Activated naive CD4-positive, alpha-beta T cell treated with Interleukin-2 at 50 U/mL for 16 hours (primary cell): ENCODE results near the gene USP8.
"Not testable (repeated sequence)": the region's sequence is repeated elsewhere in the genome, so short reads cannot be mapped to it uniquely, and the experiment has no call there.

Source experiments
- DNase-seq: peaks from one replicate; pipeline ENCODE4 v3.0.0-alpha.2; 2020

The USP8 gene

DNA sequence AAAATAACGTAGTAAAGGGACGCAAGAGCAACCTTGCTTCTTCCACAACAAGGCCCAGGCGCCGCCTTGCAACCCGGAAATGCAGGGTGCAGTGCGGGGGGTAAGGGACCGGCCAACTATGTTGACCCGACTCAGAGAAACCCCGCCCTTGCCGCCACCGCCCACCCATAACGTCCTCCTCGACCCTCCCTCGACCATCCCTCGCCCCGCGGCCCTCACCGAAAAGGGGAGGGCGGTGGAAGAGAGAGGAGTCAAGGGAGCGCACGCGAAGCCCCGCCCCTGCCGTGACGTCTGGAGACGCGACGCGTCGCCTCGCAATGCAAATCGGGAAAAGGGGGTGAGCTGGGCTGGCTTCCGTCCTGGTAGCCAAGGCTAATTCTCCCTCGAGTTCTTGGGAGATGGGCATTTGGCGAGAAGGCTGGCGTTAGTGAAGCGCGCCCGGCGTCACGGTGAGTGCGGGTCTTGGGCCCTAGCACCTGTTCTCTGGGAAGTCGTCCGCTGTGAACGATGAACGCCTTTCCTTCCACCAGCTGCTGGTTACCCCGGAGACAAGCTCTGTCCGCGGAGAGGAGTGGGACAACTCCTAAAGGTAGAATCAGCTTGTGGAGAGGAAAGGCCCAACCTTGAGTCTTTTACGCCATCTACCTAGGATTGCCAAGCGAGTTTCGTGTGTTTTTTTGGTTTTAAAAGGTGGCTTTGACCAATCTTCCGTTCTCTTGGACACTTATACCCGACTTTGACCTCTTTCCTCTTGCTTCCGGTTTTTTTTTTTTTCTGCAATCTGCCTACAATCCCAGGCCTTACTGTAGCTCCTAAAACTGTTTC, at the start of gene USP8:
TSS of gene USP8 (plus strand) at position 340 of the 825 bp plus-strand sequence. CDS start 14,669 bp downstream, outside the sequence.
- DNase-seq: peak; percentile 92

DNA sequence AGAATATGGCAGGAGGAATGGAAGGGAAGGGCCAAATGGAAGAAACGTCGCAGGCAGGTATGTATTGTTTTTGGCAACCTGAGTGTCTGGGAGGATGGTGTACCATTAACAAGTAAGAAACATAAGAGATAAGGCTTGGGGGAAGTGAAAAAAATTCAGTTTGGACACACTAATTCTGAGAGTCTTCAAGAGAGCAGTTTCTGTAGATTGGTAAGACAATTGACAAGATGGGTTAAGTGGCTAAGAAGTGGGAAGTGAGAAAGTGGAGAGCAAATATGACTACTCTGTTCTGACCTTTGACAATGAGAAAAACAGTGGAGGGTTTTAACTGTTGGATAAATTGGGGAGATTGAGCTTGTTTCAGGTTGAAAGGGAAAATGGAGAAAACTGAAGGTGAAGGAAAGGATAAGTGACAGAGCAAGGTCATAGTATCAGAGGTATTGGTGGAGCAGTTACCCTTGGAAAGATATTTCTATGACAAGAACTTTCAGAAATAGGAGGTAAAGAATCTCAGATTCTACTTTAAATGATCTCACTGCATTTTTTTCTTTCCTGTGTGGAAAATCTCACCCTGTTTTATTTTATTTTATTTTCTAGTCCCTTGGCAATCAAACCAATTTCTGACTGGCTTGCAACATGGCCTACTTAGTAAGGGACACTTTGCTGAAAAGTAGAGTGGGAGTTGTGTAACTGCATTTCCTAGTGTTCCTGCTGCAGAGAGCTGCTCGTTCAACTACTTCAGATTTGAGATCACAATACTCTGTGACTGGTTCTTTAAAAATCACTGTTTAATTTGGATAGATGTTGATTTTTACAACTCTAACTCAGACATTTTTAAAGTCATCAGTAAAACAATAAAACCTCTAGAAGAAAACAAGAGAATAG, 46.1 kb upstream of the USP8 start:
- DNase-seq: no peak

DNA sequence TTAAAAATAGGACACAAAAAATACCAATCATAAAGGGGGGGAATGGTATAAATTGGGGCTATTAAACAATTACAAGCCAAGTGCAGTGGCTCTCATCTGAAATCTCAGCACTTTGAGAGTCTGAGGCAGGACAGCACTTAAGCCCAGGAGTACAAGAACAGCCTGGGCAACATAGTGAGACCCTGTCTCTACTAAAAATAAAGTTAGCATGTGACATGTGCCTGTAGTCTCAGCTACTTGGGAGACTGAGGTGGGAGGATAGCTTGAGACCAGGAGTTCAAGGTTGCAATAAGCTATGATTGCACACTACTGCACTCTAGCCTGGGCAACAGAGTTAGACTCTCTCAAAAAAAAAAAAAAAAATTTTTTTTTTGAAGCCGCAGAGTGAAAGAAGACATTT, 45.4 kb upstream of the USP8 start:
- no peak for DNase-seq

DNA sequence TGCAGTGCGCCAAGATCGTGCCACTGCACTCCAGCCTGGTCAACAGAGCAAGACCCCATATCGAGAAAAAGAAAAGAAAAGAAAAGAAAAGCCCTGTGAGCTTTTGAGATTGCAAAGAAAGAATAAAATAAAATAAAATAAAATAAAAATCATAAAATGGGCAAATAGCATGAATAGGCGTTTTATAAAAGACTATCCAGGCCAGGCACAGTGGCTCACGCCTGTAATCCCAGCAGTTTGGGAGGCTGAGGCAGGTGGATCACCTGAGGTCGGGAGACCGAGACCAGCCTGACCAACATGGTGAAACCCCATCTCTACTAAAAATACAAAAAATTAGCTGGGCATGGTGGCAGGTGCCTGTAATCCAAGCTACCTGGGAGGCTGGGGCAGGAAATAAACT, 44.8 kb upstream of the USP8 start:
- DNase-seq: not testable (repeated sequence)

DNA sequence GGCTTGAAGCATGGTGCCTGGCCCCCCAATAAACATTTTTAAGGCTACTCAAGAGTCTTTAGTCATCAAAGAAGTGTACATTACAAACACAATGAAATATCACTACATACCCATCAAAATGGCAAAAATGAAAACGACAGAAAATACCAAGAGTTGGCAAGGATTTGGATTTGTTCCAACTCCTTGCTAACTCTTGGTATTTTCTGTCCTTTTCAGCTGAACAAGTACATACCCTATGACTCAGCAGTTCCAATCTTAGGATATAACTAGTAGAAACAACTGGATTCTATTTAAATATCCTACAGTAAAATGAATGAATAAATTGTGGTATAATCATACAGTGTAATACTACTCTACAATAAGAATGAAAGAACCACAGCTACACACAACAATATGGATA, 44.1 kb upstream of the USP8 start:
- DNase-seq: no peak

DNA sequence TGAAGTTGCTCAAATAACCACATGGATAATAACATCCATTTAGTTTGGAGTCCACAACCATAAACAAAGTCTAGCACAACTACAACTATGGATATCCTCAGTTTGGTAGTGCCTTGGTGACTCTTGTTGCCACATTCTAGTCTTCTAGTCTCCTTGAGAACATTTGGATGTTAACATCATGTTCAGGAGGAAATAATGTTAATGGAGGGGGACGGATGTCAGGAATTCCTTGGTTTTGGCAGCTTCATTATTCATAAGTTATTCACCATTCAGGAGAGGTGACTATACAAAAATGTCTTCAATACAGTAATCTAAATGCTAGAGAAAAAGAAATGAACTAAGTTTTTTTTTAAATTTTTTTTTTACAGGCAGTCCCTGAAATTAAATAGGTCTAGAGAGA, 42.8 kb upstream of the USP8 start:
- DNase-seq: no peak

DNA sequence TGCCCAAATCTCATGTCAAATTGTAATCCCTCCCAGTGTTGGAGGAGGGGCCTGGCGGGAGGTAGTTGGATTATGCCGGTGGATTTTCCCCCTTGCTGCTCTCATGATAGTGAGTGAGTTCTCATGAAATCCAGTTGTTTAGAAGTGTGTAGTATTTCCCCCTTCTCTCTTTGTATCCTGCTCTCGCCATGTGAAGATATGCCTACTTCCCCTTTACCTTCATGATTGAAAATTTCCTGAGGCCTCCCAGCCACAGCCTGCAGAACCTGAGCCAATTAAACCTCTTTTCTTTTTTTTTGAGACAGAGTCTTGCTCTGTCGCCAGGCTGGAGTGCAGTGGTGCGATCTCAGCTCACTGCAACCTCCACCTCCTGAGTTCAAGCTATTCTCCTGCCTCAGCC, 41.8 kb upstream of the USP8 start:
- not testable (repeated sequence) for DNase-seq

DNA sequence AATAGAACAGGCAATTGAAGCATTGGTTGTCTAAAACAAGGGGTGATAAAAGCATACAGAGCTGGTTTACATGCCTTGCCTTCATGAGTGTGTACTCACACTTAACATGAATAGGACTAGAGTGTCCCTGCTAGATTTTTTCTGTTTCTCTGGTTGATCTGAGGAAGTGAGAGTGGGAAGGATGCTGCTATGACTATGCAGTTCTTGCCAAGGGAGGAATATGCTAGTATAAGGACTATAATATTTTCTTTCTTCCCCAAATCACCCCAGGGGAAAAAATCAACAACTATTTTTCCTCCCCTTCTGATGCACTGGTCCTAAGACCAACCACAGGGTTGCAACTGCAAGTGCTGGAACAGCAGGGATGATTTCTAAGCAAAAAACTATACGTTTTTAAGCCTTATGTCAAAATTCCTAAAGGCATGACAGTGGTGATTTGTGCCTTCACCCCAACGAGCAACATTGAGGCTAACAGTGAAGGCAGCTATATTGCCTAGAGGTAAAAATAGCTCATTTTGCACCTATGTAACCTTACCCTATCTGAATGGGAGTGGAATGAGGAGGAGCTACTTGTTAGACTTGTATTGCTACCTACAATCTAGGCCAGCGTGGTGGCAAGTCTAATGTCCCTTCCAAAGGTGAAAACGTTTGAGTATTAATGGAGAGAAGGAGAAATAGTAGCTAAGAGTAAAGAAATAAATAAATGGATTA, 33.5 kb upstream of the USP8 start:
- DNase-seq: no peak

DNA sequence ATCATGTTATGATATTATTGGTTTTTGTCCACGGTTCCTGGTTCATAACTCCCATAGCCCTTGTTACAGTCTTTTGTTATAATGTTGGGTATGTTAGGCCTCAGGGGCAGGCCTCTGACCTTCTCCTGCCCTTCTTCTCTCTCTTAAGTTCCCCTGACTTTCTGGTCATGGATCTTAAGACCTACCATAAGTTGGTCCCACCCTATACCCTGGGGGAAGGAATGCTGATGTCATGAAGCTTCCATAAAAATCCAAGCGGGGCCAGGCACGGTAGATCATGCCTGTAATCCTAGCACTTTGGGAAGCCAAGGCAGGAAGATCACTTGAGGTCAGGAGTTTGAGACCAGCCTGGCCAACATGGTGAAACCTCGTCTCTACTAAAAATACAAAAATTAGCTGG, 32.6 kb upstream of the USP8 start:
- not testable (repeated sequence) for DNase-seq

DNA sequence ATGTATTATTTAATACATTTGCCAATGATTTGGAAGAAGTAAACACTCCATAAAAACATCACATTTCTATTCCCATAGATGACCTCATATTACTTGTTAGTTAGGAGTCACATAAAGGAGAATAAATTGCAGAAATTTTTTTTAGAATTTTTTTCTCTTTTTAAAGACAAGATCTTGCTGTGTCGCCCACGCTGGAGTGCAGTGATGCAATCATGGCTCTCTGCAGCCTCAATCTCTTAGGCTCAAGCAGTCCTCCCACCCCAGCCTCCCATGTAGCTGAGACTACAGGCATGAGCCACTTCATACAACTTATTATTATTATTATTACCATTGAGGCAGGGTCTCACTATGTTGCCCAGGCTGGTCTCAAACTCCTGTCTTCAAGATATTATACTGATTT, 12.3 kb upstream of the USP8 start:
- DNase-seq: no peak

DNA sequence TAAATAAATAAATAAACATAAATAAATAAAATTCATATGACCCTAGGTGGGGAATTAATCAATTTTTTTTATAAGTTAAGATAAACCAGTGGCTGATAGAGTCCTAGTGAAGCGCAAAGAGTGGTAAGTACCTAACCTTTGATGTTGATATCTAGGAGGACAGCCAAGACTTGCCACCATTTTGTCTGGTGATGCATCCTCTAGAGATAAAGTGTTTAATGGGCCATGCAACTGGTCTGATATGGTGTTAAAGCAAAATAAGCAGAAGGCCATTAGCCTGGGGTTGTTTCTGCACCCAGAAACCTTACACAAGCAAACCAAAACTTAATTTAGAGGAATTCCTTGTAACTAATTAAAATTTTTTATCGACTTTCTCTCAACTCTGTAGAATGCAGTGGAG, 9.6 kb upstream of the USP8 start:
- DNase-seq: no peak

DNA sequence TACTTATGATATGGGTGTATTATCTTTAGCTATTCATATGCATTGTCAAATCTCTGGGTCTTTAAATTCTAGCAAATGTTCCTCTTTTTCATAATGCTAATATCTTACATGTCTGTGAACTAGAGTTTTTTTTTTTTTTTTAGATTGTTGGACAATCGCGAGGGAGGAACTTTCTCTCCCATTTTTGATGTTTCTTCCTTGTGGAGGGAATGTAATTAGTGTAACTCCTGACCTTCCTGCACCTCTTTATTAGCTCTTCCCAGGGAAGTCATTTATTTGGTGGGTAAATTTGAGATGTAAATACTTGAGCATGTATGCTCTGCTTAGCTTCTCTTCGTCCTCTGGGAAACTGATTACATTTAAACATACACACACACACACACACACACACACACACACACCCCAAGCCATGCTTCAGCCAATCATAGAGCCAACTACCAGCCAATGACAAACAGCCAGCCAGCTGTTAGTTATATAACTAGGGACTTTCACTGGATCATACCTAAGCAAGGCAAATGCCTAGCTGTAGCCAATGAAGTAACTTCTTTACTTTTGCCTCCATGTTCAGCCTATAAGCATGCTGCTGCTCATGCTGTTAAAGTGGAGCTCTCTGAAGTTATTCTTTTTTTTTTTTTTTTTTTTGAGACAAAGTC, 8.3 kb upstream of the USP8 start:
- no peak for DNase-seq

DNA sequence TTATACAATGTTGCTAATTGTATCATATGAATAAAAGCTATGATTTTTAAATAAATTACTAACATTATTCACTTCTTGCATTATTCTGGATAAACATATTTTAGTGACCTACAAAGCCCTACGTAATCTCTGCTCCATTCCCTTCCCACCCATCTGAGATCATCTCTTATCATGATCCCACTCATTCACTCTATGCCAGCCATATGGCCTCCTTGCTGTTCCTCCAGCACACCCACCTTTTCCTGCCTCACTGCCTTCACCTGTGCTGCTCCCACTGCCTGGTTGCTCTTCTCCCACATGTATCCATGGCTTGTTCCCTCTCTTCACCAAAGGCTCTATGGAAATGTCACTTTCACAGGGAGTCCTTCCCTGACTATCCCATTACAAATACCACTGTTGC, 7.3 kb upstream of the USP8 start:
- no peak for DNase-seq

DNA sequence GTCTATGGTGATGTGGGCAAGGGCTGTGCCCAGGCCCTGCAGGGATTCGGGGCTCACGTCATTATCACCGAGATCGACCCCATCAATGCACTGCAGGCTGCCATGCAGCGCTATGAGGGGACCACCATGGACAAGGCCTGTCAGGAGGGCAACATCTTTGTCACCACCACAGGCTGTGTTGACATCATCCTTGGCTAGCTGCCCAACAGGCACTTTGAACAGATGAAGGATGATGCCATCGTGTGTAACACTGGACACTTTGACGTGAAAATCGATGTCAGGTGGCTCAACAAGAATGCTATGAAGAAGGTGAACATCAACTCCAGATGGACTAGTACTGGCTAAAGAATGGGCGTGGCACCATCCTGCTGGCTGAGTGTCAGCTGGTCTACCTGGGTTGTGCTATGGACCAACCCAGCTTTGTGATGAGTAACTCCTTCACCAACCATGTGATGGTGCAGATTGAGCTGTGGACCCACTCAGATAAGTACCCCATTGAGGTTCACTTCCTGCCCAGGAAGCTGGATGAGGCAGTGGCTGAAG, 6.1 kb upstream of the USP8 start:
- DNase-seq: no peak

DNA sequence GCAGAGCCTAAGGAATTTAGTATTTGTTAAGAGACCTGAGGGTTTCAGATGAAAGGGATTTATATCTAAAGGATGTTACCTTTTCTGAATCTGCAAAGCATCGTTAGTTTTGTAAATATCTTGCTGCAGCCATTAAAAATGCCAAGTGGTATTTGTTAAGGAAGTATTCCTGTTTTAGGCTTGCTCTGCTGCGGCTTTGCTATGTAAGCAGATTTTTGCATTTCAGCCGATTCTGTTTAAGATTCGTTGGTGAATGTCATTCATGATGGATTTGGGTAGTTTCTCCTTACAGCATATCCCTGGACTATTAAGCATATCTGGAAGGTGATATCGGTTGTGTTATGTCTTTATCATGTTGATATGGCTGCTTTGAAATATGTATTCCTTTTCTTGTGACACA, 1.0 kb downstream of the USP8 start:
- no peak for DNase-seq

DNA sequence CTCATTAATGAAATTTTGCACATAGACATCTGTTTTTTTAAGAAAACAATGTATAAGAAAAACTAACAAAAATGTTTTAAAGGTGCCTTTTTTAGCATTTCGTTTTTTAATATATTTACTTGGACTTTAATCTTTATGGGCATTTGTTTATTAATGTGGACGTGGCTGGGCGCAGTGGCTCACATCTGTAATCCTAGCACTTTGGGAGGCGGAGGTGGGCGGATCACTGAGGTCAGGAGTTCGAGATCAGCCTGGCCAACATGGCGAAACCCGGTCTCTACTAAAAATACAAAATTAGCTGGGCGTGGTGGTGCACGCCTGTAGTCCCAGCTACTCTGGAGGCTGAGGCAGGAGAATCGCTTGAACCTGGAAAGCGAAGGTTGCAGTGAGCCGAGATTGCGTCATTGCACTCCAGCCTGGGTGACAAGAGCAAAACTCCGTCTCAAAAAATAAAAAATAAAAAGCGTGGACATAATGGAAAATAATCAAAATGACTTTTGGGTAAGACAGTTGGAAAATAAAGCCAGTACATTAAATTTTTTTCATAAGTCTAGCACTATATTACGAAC, 1.6 kb downstream of the USP8 start:
- not testable (repeated sequence) for DNase-seq

DNA sequence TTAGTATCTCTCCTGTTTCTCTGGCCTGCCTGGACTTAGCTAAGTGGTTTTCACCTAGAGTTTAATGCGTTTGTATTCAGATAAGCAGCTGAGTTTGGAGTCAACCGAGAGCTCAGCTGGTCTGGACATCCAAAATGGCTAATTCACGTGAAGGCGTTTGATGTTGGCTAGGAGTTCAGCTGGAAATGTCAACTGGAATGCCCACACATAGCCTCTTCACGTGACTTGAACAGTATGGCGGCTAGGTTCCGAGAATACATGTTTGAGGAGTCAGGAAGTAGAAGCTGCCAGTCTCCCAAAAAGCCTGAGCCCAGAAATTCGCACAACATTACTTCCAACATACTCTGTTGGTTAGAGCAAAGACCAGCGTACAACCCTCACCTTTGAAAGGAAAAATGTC, 2.2 kb downstream of the USP8 start:
- no peak for DNase-seq

DNA sequence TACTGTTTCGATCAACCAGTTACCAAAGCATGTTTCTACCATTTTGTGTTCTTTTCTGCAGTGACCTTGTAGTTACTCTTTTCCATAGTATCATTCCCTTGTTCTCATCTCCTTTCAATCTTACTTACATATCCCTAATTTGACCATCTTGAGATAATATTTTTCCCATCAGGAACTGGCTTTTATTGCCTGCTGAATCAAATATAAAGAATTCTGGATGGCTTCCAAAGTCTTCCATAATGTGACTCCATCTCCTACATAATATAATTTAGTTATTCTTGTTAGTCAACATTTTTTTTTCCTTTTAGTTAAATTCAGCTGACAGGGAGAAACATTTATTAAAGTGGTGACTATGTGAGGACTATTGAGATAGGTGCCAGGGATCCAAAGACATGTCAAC, 7.0 kb downstream of the USP8 start:
- no peak for DNase-seq

DNA sequence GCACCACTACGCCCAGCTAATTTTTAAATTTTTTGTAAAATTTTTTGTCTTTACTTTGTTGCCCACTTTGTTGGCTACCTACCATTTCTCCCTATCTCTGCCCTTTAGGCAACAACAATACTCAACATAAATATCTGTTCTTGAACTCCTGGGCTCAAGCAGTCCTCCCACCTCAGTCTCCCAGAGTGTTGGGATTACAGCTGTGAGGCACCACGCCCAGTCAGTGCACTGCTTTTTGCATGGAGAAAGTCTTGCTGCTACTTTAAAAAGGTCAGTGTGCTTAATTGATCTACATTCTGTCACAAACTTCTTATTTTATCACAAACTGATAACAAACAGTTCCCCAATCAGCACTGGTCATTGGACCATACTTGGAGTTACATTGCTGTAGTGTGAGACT, 8.0 kb downstream of the USP8 start:
- DNase-seq: no peak

DNA sequence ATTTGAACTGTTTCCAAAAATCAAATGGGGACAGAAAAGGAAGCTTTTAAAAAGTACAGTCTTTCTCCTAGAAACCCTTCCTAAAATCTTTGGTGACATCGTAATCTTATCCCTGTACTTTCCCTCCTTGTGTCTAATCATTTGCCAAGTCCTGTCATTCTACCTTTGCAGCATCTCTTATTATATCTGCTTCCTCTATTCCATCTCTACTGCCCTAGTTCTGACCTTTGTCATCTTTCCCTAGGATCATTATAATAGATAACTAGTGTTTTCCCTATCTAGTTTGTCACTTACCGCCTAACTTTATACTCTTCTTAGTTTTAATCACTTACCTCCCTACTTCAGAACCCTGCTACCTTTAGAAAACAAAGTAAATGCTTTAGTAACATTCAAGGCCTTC, 11.6 kb downstream of the USP8 start:
- DNase-seq: no peak

DNA sequence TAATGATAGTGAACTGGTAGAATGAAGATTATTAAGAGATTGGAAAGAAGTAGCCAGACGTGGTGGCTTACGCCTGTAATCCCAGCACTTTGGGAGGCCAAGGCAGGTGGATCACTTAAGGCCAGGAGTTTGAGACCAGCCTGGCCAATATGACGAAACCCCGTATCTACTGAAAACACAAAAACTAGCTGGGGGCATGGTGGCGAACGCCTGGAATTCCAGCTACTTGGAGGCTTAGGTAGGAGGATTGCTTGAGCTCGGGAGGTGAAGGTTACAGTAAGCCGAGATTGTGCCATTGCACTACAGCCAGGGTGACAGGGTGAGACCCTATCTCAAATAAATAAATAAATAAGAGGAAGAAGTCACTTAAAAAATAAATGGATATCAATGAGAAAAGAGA, 14.0 kb downstream of the USP8 start:
- DNase-seq: no peak

DNA sequence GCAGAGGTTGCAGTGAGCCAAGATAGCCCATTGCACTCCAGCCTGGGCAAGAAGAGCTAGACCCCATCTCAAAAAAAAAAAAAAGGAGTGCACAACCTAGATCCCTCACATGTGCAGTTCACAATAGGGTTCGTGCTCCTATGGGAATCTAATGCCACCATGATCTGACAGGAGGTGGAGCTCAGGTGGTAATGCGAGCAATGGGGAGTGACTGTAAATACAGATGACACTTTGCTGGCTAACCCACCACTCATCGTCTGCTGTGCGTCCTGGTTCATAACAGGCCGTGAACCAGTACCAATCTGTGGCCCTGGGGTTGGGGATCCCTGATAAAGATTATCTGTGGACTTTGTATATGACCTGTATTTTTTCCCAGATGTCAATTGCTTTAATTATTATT, 16.7 kb downstream of the USP8 start:
- DNase-seq: no peak
